Urinary bladder (tissue), 4 donors: ENCODE results near the gene ITIH2. TPM values are rescaled to one million over a fixed set of nuclear protein-coding genes. Genes with fewer than 3 reads are reported as not detected.
A peak's percentile ranks its signal among the peaks of the same experiment; 100 is the strongest.
"Not testable (repeated sequence)": the region's sequence is repeated elsewhere in the genome, so short reads cannot be mapped to it uniquely, and the experiment has no call there.

ENCODE experiments used
- DNase-seq: peaks from one replicate; pipeline ENCODE4 v3.0.0-alpha.2; 2015; ENCODE audit errors: extremely low spot score
- H3K27ac ChIP-seq: one replicate; pipeline ENCODE4 v1.5.1; 2013; ENCODE audit warnings: low read depth, mild to moderate bottlenecking, moderate library complexity
- H3K36me3 ChIP-seq: one replicate; pipeline ENCODE4 v1.6.1; 2013; ENCODE audit warnings: mild to moderate bottlenecking, moderate library complexity; ENCODE audit not compliant: insufficient read depth
- H3K4me1 ChIP-seq: one replicate; pipeline ENCODE4 v1.6.1; 2013; ENCODE audit warnings: mild to moderate bottlenecking, moderate library complexity; ENCODE audit not compliant: insufficient read depth
- H3K4me3 ChIP-seq: one replicate; pipeline ENCODE4 v1.5.1; 2013; ENCODE audit warnings: low read depth, low read length
- WGBS: extraction: QIAGEN DNeasy Blood & Tissue Kit; methylation state at CpG from one replicate; pipeline ENCODE4 v1.1.7; 2013; 5-methylcytosine and 5-hydroxymethylcytosine counted together
- polyA plus RNA-seq: library from polyadenylated mRNA; stranded (reverse); fragments of 200-250 nt; gene quantifications from one replicate; pipeline ENCODE4 v1.2.3, GENCODE V29; 2013
- total RNA-seq: library from RNA; depleted of rRNA; stranded (reverse); fragments of >200 nt; gene quantifications from one replicate; pipeline ENCODE4 v1.2.3, GENCODE V29; 2014
- donor health status: healthy with polysubstance abuse.
- donor health status: healthy.

The ITIH2 gene
- total and polyA plus RNA-seq, 2 donors: 0.16 to 0.20 TPM

GRCh38 chr10:7782194-7782593 lies 79.1 kb downstream of the ITIH2 start:
- H3K27ac ChIP-seq, DNase-seq, H3K4me3 ChIP-seq, H3K36me3 ChIP-seq, H3K4me1 ChIP-seq: not testable (repeated sequence)
- WGBS: 88% methylated on average over 6 of the region's 6 CpGs

- no peak overlapping the region for H3K27ac ChIP-seq
- peak overlapping the region; percentile 96 for H3K4me3 ChIP-seq
- H3K4me1 ChIP-seq: peaks cover 4% of the 10 kb centered on the region
- DNase-seq: no peak
- WGBS: 86% methylated on average over 3 of the region's 3 CpGs
- no peaks in the 10 kb centered on the region for H3K36me3 ChIP-seq
These were observed 83.3 kb downstream of the ITIH2 start for GRCh38 chr10:7786430-7786829.

DNA sequence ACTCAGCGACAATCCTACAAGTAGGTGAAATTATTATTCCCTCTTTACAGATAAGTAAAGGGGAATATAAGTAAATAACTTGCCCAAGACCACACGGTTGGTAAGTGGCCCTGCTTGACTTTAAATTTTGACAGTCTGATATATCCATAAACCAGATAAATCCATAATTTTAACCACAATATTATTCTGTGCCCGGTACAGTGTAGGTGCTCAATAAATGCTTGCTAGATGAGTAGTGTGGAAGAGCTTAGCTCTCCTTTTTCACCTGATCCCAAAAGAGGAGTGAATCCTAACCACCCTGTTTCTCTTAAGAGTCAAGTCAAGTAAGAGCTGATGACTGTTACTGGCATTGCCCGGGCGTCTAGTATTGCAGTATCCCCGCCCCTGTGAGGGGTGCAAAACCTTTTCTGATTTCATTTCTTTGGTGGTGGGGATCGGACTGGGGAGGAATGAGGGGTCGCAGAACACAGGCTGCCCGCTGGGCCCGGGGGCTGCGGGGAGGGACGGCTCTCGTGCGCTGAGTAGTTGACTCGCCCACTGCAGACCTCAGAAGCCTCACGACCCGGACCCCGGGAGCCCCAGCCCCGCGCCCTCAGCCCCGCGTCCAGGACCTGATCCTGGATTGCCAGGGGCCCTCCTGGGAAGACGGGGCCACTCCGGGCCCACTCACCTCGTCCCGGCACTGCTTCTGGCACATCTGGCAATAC lies 84.2 kb downstream of the ITIH2 start:
- DNase-seq: no peak
- Histone ChIP-seq H3K27ac (peak overlapping the region; percentile 23), H3K4me1 (peaks cover 4% of the 10 kb centered on the region), H3K36me3 (no peaks in the 10 kb centered on the region), H3K4me3 (peak overlapping the region; percentile 96)
- WGBS: 2% methylated on average over 26 of the region's 26 CpGs

- WGBS: under 1% methylated on average over 59 of the region's 59 CpGs
- peak within 1 kb of the TSS; percentile 96 for H3K4me3 ChIP-seq
- H3K4me1 ChIP-seq: peaks cover 4% of the 10 kb centered on the region
- peak; percentile 92 for DNase-seq
- H3K36me3 ChIP-seq: peaks cover 2% of the 10 kb centered on the region
- peak within 1 kb of the TSS; percentile 53 for H3K27ac ChIP-seq
These were observed 84.9 kb downstream of the ITIH2 start, which contains the start of the genes ATP5F1C and KIN for GRCh38 chr10:7787857-7788638. TSS of gene ATP5F1C (plus strand) at chr10:7788177. CDS start at chr10:7788208, 31 bp downstream. TSS of gene KIN (minus strand) at chr10:7787993. CDS start at chr10:7787933, 60 bp downstream.

GRCh38 chr10:7788639-7789286 lies 85.6 kb downstream of the ITIH2 start:
- H3K4me1 ChIP-seq: peaks cover 4% of the 10 kb centered on the region
- 2% methylated on average over 25 of the region's 25 CpGs for WGBS

GRCh38 chr10:7789390-7789789 lies 86.3 kb downstream of the ITIH2 start:
- H3K4me3 ChIP-seq: no peak overlapping the region
- 36% methylated on average over 3 of the region's 3 CpGs for WGBS
- DNase-seq: no peak
- no peak overlapping the region for H3K27ac ChIP-seq
- H3K36me3 ChIP-seq: peaks cover 2% of the 10 kb centered on the region
- H3K4me1 ChIP-seq: peaks cover 4% of the 10 kb centered on the region

More at GRCh38 chr10:7788639-7789286, 85.6 kb downstream of the ITIH2 start:
- Histone ChIP-seq H3K36me3 (peaks cover 2% of the 10 kb centered on the region), H3K4me3 (peak overlapping the region; percentile 96), H3K27ac (peak overlapping the region; percentile 53)
- no peak for DNase-seq

DNA sequence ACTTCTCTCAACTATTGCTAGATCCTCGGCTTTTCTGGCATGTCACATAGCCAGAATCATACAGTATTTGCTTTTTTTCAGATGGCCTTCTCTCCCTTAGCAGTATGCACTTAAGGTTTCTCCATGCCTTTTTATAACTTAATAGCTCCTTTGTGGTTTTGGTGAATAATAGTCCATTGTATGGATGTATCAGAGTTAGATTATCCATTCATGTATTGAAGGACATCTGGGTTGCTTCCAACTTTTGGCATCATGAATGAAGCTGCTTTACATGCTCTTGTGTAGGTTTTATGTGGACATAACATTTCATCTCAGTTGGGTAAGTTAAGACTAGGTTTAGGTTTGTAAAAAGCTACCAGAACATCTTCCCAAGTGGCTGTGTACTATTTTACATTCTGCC lies 89.4 kb downstream of the ITIH2 start:
- peaks cover 2% of the 10 kb centered on the region for H3K4me1 ChIP-seq

GRCh38 chr10:7794251-7795026 lies 91.3 kb downstream of the ITIH2 start:
- Histone ChIP-seq H3K4me1 (no peaks in the 10 kb centered on the region), H3K4me3 (no peak overlapping the region), H3K27ac (no peak overlapping the region), H3K36me3 (peaks cover 2% of the 10 kb centered on the region)
- no peak for DNase-seq
- WGBS: 88% methylated on average over 4 of the region's 4 CpGs

More for the DNA sequence above, 89.4 kb downstream of the ITIH2 start:
- peaks cover 2% of the 10 kb centered on the region for H3K36me3 ChIP-seq
- 82% methylated on average over 1 of the region's 1 CpG for WGBS
- H3K4me3 ChIP-seq: no peak overlapping the region
- no peak for DNase-seq
- H3K27ac ChIP-seq: no peak overlapping the region

DNA sequence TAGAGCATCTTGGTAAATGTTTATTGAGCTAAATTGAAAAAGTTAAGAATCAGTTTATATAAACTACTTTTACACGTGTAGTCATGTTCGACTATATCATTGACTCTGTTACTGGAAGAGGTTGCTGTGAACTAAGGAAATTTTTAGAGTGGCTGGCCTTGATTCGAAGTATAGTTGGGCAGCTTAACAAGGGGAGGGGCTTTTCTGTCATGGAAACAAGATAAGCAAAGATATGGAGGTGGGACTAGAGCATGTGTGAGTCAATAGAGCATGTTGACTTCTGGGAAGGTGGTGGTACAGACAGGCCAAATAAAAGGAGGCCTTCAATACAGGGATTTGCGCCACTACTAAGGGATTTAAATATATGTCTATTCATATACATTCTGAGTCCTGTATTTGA lies 92.5 kb downstream of the ITIH2 start:
- no peak overlapping the region for H3K27ac ChIP-seq

GRCh38 chr10:7797582-7797981 lies 94.5 kb downstream of the ITIH2 start:
- Histone ChIP-seq H3K27ac (no peak overlapping the region), H3K4me3 (no peak overlapping the region), H3K4me1 (no peaks in the 10 kb centered on the region), H3K36me3 (peaks cover under 1% of the 10 kb centered on the region)
- DNase-seq: no peak
- 70% methylated on average over 6 of the region's 6 CpGs for WGBS

More for the DNA sequence above, 92.5 kb downstream of the ITIH2 start:
- Histone ChIP-seq H3K4me1 (no peaks in the 10 kb centered on the region), H3K36me3 (peaks cover 2% of the 10 kb centered on the region), H3K4me3 (no peak overlapping the region)
- WGBS: 43% methylated on average over 4 of the region's 4 CpGs
- no peak for DNase-seq
